ENCODE data around the gene ZNF324.

Gene ZNF324

DNA sequence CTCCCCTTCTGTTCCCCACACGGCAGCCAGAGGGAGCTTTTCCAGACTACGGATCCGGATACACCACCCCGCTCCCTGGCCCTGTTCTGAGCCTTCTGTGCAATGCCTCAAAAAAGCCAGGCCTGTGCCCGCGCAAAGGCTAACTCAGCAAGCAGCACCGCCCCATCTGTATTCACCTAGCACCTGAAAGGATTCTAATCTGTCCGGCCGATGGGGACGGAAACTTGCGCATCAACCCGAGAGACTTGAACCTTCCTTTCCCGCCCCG lies 52.1 kb downstream of the ZNF324 start:
- H3K4me3 ChIP-seq (ENCODE audit: low read depth, low read length): peak overlapping the region; percentile 84
- TF ChIP-seq, protein P1, sequence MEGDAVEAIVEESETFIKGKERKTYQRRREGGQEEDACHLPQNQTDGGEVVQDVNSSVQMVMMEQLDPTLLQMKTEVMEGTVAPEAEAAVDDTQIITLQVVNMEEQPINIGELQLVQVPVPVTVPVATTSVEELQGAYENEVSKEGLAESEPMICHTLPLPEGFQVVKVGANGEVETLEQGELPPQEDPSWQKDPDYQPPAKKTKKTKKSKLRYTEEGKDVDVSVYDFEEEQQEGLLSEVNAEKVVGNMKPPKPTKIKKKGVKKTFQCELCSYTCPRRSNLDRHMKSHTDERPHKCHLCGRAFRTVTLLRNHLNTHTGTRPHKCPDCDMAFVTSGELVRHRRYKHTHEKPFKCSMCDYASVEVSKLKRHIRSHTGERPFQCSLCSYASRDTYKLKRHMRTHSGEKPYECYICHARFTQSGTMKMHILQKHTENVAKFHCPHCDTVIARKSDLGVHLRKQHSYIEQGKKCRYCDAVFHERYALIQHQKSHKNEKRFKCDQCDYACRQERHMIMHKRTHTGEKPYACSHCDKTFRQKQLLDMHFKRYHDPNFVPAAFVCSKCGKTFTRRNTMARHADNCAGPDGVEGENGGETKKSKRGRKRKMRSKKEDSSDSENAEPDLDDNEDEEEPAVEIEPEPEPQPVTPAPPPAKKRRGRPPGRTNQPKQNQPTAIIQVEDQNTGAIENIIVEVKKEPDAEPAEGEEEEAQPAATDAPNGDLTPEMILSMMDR (IDR thresholded peaks at IDR 0.05; ENCODE audit: low read depth, low read length): peak; percentile 82; the same call in 1 of the 2 replicates

DNA sequence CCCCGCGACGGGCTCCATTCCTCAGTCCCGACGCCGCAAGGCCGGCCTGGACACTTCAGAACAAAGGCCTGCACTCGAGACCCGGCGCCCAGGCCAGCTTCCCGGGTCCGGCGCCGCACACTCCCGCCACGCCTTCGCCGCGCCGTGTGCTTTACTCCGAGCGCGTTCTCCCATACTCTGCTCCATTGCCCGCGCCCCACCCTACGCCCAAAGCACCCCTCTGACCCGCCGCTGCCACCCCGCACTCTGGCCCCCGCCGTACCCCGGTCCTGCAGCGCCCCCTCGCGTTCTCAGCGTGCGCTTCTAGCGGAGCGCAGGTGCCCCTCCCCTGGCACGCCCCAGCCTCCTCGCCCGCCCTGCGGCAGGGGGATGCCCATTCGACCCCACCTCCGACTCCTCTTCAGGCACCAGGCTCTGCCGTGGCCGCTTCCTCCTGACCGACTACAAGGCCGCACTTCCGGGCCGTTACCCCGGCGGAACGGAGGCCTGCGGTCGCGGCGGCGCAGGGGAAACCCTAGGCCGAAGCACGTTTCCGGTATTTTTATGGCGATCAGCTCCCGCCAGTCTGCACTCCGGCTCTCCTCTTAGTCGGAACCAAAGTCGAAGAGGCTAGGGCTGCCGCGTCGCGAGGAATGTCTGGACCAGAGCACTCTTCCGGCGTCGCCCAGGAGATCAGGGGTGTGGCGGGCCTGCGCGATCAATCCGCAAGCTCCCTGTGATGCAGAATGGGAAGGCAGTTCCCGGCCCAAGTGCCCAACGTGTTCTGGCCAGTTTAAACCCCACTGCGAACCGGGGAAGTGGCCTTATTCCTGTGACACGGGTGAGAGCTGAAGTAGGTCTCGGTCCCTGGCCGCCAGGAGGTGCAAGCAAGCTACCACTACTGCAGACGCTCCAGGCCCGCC lies 52.7 kb downstream of the ZNF324 start, which contains the start of gene ZBTB45:
ZBTB45 (minus strand) TSS at position 456 of the 902 bp plus-strand sequence. CDS start 2,137 bp downstream, outside the sequence.
- peak within 1 kb of the TSS; percentile 84 for H3K4me3 ChIP-seq (ENCODE audit: low read depth, low read length)
- TF ChIP-seq, protein P1 (IDR thresholded peaks at IDR 0.05; ENCODE audit: low read depth, low read length): peak; percentile 79

DNA sequence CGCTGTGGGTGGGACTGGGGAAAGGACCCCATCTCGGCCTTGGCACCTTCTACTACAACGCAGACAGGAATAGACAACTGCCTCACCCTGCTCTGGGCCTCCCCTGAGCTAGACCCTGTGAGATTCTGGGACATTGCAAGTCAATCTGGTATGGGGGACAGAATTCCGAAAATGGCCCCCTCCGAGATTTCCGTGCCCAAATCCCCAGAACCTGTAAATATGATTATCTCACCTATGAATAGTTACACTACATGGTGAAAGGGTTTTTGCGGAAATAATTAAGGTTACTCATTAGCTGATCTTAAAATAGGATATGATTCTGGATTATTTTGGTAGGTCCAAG lies 53.3 kb downstream of the ZNF324 start:
- H3K4me3 ChIP-seq (ENCODE audit: low read depth, low read length): peak overlapping the region; percentile 84
- TF ChIP-seq, protein P1 (IDR thresholded peaks at IDR 0.05; ENCODE audit: low read depth, low read length): no peak

DNA sequence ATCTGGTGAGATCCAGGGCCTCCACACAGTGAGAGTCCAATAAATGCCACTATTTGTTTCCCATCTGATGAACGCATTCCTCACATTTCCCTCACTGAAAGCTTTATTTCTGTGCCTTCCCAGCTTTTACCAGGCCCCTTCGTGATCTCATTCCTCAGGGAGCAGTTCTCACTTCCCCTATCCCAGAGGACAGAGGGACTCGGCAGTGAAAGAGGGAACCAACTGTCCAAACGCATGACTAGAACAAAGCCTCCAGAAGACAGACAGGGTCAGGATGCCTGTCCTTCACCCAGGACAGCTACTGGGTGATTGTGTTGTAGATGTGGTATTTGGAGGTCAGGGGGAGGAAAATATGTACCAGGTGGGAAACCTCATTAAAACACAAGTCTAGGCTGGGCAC lies 54.8 kb downstream of the ZNF324 start:
- TF ChIP-seq, protein P1 (IDR thresholded peaks at IDR 0.05; ENCODE audit: low read depth, low read length): no peak
- H3K4me3 ChIP-seq (ENCODE audit: low read depth, low read length): no peak overlapping the region

DNA sequence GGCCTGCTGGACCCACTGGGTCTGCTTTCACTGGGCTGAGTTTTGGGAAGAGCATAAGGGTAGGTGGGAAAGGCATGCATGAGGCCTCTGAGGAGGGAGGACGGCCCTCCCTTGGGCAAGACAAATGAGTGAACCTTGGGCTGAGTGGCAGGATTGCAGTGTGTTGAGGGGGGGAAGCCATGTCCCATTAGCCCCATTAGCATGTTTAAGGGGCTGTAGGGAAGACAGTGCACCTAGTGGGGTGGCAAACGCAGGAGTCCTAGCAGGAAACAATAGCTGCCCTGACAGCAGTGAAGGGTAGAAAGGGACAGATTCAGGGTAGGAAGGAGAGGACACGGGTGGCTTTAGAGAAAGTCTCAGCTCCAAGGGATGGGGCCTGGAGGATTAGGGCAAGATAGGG lies 55.8 kb downstream of the ZNF324 start:
- TF ChIP-seq, protein P1 (IDR thresholded peaks at IDR 0.05; ENCODE audit: low read depth, low read length): no peak
- no peak overlapping the region for H3K4me3 ChIP-seq (ENCODE audit: low read depth, low read length)

Data from WI38 (cell line).